GM04504 (cell line): Measurements from ENCODE around the gene RBBP8NL.

Source experiments
- DNase-seq: peaks from one replicate; pipeline ENCODE4 v3.0.0-alpha.2; 2012; ENCODE audit warnings: low read depth

RBBP8NL gene

DNA sequence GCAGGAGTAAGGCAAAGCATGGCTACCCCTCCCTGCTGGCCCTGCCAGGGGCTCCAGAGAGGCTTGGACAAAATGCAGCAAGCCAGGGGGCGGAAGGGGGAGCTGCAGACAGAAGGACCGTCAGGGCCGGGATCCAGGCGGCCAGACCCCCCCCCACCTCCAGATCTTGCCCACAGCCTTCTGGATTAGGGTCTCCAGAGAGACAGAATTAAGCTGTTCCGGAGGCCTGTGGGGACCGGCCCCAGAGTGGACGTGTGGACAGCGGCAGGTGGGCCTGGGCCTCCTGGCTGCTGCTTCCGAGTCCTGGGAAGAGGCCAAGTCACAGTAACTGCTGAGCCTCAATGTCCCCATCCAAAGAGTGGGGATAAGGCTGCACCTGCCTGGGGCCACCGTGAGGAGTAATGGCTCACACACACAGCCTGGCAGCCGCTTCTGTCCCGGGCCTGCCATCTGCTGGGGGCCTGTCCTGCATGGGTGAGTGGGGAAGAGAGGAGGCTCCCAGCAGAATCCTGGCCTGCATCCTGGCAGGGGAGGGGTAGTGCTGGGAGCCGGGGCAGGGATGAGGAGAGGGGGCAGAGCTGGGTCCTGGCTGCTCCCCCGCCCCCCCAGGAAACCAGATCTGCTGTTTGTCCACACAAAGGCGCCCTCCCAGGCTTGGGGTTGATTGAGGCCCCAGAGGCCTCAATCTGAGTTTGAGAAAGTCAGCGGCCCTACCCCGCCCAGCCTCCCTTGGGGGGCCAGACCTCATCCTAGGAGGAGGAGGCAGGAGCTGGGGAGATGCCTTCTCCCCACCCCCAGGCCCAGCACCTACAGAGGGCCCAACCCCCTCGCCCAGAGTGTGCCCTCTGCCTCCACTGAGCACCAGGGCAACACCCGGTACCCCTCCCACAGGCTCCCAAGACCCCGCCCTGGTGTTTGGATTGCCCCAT, 64.1 kb downstream of the RBBP8NL start:
- no peak for DNase-seq

DNA sequence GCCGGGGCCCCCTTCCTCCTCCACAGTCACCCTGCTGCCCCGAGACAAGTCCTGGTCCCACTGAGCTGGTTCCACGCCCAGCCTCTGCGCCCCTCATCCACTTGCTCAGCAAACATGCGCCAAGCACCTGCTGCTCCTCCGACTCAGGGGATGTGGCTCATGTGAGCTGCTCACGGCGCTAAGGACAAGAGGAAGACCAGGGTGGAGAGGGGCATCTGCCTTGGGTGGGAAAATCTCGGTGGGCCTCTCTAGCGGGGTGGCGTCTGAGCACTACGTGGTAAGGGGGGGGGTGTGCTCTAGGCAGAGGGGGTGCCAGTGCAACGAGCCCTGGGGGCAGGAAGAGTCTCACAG, 64.8 kb downstream of the RBBP8NL start:
- no peak for DNase-seq

DNA sequence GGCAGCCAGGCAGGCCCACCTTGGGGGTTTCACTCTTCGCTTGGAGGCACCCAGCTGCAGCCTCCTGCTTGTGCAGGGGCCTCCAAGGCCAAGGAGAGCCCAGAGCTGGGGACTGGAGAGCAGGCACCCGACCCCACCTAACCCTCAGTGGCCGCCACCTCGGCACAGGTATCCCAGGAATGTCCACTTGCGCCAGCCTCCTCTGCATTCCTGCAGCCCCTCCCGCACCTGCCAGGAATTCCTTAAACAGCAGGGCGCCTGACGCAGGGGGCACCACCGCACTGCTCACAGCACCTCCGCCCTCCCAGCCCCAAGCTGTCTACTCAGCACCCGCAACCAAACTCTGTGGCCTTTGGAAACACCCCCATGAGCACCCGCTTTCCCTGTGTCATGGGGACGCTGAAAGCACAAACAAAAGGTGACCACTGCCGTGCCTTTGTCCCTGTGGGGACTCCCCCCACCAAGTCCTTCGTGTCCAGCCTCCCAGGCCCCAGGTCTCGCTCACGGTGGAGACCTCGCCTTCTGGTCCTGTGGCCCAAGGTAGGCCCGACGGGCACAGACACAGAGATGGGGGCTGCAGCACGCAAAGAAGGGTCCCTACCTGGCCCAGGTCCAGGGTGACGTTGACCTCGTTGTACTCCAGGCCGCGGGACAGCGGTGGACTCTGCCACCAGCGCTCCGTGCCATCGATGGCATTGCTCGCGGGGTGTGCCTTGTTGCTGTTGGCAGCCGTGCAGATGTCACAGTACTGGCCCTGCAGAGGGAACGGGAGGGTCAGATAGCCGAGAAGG, 65.3 kb downstream of the RBBP8NL start:
- DNase-seq = no peak

DNA sequence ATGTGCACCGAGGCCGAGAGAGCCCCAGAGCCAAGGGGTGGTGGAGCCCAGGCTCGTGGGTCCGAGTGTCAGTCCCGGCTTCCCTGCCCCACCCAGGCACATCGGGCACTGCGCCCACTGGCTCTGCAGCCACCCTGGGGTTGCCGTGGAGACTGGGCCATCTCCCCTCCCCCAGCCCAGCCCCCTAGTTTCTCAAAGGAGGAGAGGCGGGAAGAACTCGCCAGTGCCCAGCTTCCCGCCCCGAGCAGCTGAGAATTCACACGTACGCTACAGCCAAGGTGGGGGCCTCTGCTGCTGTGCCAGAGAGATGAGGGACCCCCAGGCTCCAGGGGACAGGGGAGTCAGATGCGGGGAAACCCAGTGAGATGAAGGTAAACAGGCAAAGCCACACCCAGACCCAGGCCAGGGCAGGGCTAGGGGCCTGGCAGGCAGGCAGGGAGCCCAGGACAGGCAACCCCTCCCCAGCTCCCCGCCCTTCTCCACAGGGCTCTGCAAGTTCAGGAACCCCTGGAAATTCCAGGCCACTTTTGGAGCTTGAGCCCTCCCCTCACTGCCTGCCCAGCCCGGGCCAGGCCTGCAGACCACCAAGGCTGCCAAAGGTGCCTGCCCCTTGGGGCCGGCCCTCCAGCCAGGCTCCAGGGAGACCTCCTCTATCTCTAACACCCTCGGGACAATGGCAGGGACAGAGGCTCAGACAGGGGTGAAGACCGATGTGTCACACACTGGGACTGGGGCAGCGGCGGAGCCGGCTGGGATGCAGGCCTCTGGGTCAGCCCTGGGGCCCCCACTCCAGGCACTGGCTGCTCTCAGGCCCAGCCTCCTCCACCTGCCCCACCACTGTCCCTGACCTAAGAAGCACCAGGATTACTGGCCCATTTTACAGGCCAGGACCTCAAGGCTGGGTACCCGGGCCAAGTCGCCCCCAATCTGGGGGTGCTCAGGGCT, 66.2 kb downstream of the RBBP8NL start:
- DNase-seq = no peak
